ENCODE measurements around the gene ADAM19.

Gene ADAM19

GRCh38 chr5:157518963-157519362 is 56.6 kb downstream of the ADAM19 start:
- no peak for DNase-seq (ENCODE audit: low read depth in 2 of 2)

- DNase-seq (ENCODE audit: low read depth in 2 of 2): no peak
These were observed 58.8 kb downstream of the ADAM19 start for GRCh38 chr5:157516626-157517325.

GRCh38 chr5:157516006-157516405 is 59.6 kb downstream of the ADAM19 start:
- no peak for DNase-seq (ENCODE audit: low read depth in 2 of 2)

GRCh38 chr5:157514974-157515373 is 60.6 kb downstream of the ADAM19 start:
- no peak for DNase-seq (ENCODE audit: low read depth in 2 of 2)

GRCh38 chr5:157513182-157513581 is 62.4 kb downstream of the ADAM19 start:
- no peak for DNase-seq (ENCODE audit: low read depth in 2 of 2)

- peak in 1 of 2 donors; percentile 3 for DNase-seq (ENCODE audit: low read depth in 2 of 2)
These were observed 63.6 kb downstream of the ADAM19 start for GRCh38 chr5:157511651-157512644.

GRCh38 chr5:157510682-157511081 is 64.9 kb downstream of the ADAM19 start:
- DNase-seq (ENCODE audit: low read depth in 2 of 2): no peak

- no peak for DNase-seq (ENCODE audit: low read depth in 2 of 2)
These were observed 66.0 kb downstream of the ADAM19 start for GRCh38 chr5:157509587-157509986.

GRCh38 chr5:157509093-157509492 is 66.5 kb downstream of the ADAM19 start:
- DNase-seq (ENCODE audit: low read depth in 2 of 2): no peak

- no peak for DNase-seq (ENCODE audit: low read depth in 2 of 2)
These were observed 68.4 kb downstream of the ADAM19 start for GRCh38 chr5:157506981-157507780.

- no peak for DNase-seq (ENCODE audit: low read depth in 2 of 2)
These were observed 69.4 kb downstream of the ADAM19 start for GRCh38 chr5:157506066-157506590.

GRCh38 chr5:157505496-157505895 is 70.1 kb downstream of the ADAM19 start:
- no peak for DNase-seq (ENCODE audit: low read depth in 2 of 2)

GRCh38 chr5:157504053-157504452 is 71.5 kb downstream of the ADAM19 start:
- DNase-seq (ENCODE audit: low read depth in 2 of 2): no peak

GRCh38 chr5:157502143-157502647 is 73.4 kb downstream of the ADAM19 start:
- no peak for DNase-seq (ENCODE audit: low read depth in 2 of 2)

GRCh38 chr5:157497875-157498611 is 77.5 kb downstream of the ADAM19 start:
- DNase-seq (ENCODE audit: low read depth in 2 of 2): no peak

- no peak for DNase-seq (ENCODE audit: low read depth in 2 of 2)
These were observed 78.7 kb downstream of the ADAM19 start for GRCh38 chr5:157496864-157497263.

GRCh38 chr5:157494178-157494832 is 81.3 kb downstream of the ADAM19 start:
- no peak for DNase-seq (ENCODE audit: low read depth in 2 of 2)

GRCh38 chr5:157492886-157493285 is 82.7 kb downstream of the ADAM19 start:
- DNase-seq (ENCODE audit: low read depth in 2 of 2): no peak

- no peak for DNase-seq (ENCODE audit: low read depth in 2 of 2)
These were observed 84.0 kb downstream of the ADAM19 start for GRCh38 chr5:157491471-157491995.

GRCh38 chr5:157487358-157487757 is 88.2 kb downstream of the ADAM19 start:
- DNase-seq (ENCODE audit: low read depth in 2 of 2): no peak

Measured in stimulated activated CD4-positive, alpha-beta T cell treated with anti-CD3 and anti-CD28 coated beads, Interleukin-1b, Interleukin-23, amount 100 ng/mL, for 1 hour (primary cell).